Activated naive CD4-positive, alpha-beta T cell treated with anti-CD3 and anti-CD28 coated beads for 36 hours (primary cell): ENCODE measurements around the gene CALCOCO2. TPM values are rescaled to one million over a fixed set of nuclear protein-coding genes. Genes with fewer than 3 reads are reported as not detected.

ENCODE experiments used
- CTCF ChIA-PET: fragments of 350-600 bp; sonication (Branson Sonifier 250); formaldehyde crosslinking; loops from one replicate; lab custom pipeline; 2021; ENCODE audit warnings: antibody characterized with exemption; lab: Charles Lee
- DNase-seq: peaks from one replicate; pipeline ENCODE4 v3.0.0-alpha.2; 2020
- H3K27ac Mint-ChIP-seq: one replicate; pipeline ENCODE4 v1.8.0; 2021; ENCODE audit warnings: mild to moderate bottlenecking, mixed read lengths
- H3K27me3 Mint-ChIP-seq: one replicate; pipeline ENCODE4 v1.8.0; 2021; ENCODE audit warnings: low read depth, mixed read lengths
- H3K36me3 Mint-ChIP-seq: one replicate; pipeline ENCODE4 v1.8.0; 2021; ENCODE audit warnings: low read depth, mixed read lengths
- H3K4me1 Mint-ChIP-seq: one replicate; pipeline ENCODE4 v1.8.0; 2021; ENCODE audit warnings: low read depth, mixed read lengths
- H3K4me3 Mint-ChIP-seq: one replicate; pipeline ENCODE4 v1.8.0; 2021; ENCODE audit warnings: mild to moderate bottlenecking, moderate library complexity, mixed read lengths
- H3K9me3 Mint-ChIP-seq: one replicate; pipeline ENCODE4 v1.8.0; 2021; ENCODE audit warnings: mixed read lengths
- intact Hi-C: fragments of 100-400 bp; cut with micrococcal nuclease; formaldehyde crosslinking; loops from one replicate; pipeline ENCODE4 v1.15.1; 2023
- total RNA-seq, 2 experiments: library from RNA; stranded (reverse); gene quantifications; one replicate each; pipeline ENCODE4 v1.2.3, GENCODE V29; 2021

CALCOCO2 gene
- total RNA-seq, 2 experiments from 2014 or later = 78.2 to 80.3 TPM

GRCh38 chr17:48908853-48909394 is 78.1 kb downstream of the CALCOCO2 start:
- Mint-ChIP-seq H3K27me3 (no peaks in the 10 kb centered on the region), H3K4me1 (peaks cover 51% of the 10 kb centered on the region), H3K9me3 (no peaks in the 10 kb centered on the region), H3K36me3 (peaks cover 29% of the 10 kb centered on the region), H3K27ac (peak overlapping the region; percentile 89), H3K4me3 (peak overlapping the region; percentile 88)
- intact Hi-C loops = loop anchor here (1.0 to 2.0 kb wide), 3 partner anchors 7 to 78 kb away; partner anchors contain the start of genes ATP5MC1 and CALCOCO2
- DNase-seq = peak; percentile 93
- CTCF ChIA-PET = interaction anchor here (1.2 kb wide), 1 partner anchor 30 kb away, joined by 5 read pairs; no protein-coding TSS in a partner anchor

DNA sequence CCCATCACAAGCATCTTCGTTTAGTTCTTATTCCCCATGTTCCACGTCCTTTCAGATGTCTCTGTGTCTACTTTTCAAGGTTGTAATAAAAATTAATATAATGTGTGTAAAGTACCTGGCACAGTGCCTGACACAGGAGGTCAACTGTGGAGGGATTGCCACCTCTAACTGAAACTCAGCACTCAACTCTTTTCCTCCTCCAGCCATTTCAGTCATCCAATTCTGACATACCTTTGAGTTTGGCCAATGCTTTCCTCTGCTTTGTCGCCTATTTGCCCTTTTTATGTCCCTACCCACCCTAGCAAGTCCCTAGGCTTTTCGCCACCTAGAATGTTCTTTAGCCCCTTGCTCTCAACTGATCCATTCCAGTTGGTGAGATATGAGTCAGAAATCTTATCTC is 78.9 kb downstream of the CALCOCO2 start:
- Mint-ChIP-seq H3K36me3 (peaks cover 36% of the 10 kb centered on the region), H3K27ac (peak overlapping the region; percentile 89), H3K27me3 (no peaks in the 10 kb centered on the region), H3K4me3 (peak overlapping the region; percentile 88), H3K4me1 (peaks cover 59% of the 10 kb centered on the region), H3K9me3 (no peaks in the 10 kb centered on the region)
- CTCF ChIA-PET = no interaction called here
- intact Hi-C loops = loop anchor here (2.0 kb wide), 1 partner anchor 79 kb away; the partner anchor contains the start of gene CALCOCO2
- DNase-seq = no peak

- DNase-seq = no peak
Measured at GRCh38 chr17:48910370-48910769, 79.5 kb downstream of the CALCOCO2 start.

GRCh38 chr17:48912476-48912875 is 81.6 kb downstream of the CALCOCO2 start:
- intact Hi-C loops = no loop called here
- Mint-ChIP-seq H3K27me3 (no peaks in the 10 kb centered on the region), H3K4me3 (no peak overlapping the region), H3K36me3 (peaks cover 42% of the 10 kb centered on the region), H3K27ac (peak overlapping the region; percentile 89), H3K4me1 (peaks cover 78% of the 10 kb centered on the region), H3K9me3 (no peaks in the 10 kb centered on the region)
- no peak for DNase-seq
- CTCF ChIA-PET = no interaction called here

More at GRCh38 chr17:48910370-48910769, 79.5 kb downstream of the CALCOCO2 start:
- CTCF ChIA-PET = no interaction called here
- Mint-ChIP-seq H3K9me3 (no peaks in the 10 kb centered on the region), H3K36me3 (peaks cover 36% of the 10 kb centered on the region), H3K27me3 (no peaks in the 10 kb centered on the region), H3K4me1 (peaks cover 64% of the 10 kb centered on the region), H3K27ac (peak overlapping the region; percentile 89), H3K4me3 (peak overlapping the region; percentile 88)
- intact Hi-C loops = no loop called here

Other genes starting within 250 kb of the CALCOCO2 start
- 1 to 10 TPM; 2.0 TPM for gene HOXB3, start 240.8 kb upstream of the CALCOCO2 start, total RNA-seq
- gene HOXB5, start 237.3 kb upstream of the CALCOCO2 start, total RNA-seq = not detected
- not detected for gene HOXB6, start 226.0 kb upstream of the CALCOCO2 start, total RNA-seq
- under 1 TPM in 1 of 2 experiments, not detected in 1; 0.29 TPM for gene HOXB7, start 220.0 kb upstream of the CALCOCO2 start, total RNA-seq
- not detected for gene HOXB8, start 215.7 kb upstream of the CALCOCO2 start, total RNA-seq
- gene HOXB9, start 204.7 kb upstream of the CALCOCO2 start, total RNA-seq = 1 to 10 TPM; 6.7 to 6.9 TPM
- not detected for gene PRAC1, start 108.5 kb upstream of the CALCOCO2 start, total RNA-seq
- not detected for gene PRAC2, start 107.8 kb upstream of the CALCOCO2 start, total RNA-seq
- not detected for gene HOXB13, start 102.3 kb upstream of the CALCOCO2 start, total RNA-seq
- not detected for gene TTLL6, start 13.8 kb upstream of the CALCOCO2 start, total RNA-seq
- gene ATP5MC1, start 61.8 kb downstream of the CALCOCO2 start, total RNA-seq = 100 to 1,000 TPM; 144 to 149 TPM
- 10 to 100 TPM; 76.1 to 76.9 TPM for gene UBE2Z, start 77.4 kb downstream of the CALCOCO2 start, total RNA-seq
- 10 to 100 TPM; 90.3 to 96.3 TPM for gene SNF8, start 113.8 kb downstream of the CALCOCO2 start, total RNA-seq
- gene GIP, start 137.6 kb downstream of the CALCOCO2 start, total RNA-seq = not detected
- under 1 TPM; 0.57 to 0.60 TPM for gene IGF2BP1, start 166.3 kb downstream of the CALCOCO2 start, total RNA-seq